Measurements from ENCODE around the gene OR2L8.

DNA sequence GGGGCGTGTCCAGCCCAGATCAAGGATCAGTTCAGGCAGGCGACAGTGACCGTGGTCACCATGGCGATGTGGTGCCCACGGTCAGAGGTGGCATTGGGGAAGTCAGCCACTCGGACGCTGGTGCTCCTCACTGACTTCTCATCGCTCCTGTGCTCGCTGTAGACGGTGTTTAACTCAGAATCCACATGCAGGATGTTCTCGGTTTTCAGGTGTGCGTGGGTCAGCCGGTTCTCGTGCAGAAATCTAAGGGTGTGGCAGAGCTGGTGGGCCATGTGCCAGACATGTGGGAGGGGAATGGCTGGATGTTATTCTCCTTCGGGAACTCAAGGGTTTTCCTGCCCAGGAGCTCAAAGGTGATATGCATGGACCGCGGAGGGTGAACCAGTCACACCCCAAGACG is 12.2 kb upstream of the OR2L8 start:
- TF ChIP-seq, protein P1, sequence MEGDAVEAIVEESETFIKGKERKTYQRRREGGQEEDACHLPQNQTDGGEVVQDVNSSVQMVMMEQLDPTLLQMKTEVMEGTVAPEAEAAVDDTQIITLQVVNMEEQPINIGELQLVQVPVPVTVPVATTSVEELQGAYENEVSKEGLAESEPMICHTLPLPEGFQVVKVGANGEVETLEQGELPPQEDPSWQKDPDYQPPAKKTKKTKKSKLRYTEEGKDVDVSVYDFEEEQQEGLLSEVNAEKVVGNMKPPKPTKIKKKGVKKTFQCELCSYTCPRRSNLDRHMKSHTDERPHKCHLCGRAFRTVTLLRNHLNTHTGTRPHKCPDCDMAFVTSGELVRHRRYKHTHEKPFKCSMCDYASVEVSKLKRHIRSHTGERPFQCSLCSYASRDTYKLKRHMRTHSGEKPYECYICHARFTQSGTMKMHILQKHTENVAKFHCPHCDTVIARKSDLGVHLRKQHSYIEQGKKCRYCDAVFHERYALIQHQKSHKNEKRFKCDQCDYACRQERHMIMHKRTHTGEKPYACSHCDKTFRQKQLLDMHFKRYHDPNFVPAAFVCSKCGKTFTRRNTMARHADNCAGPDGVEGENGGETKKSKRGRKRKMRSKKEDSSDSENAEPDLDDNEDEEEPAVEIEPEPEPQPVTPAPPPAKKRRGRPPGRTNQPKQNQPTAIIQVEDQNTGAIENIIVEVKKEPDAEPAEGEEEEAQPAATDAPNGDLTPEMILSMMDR (conservative IDR thresholded peaks at IDR 0.05 in 1 of 2, IDR thresholded peaks at IDR 0.05 in 1 of 2; ENCODE audit: extremely low read depth in 1 of 2, insufficient read depth in 1 of 2, low read depth in 1 of 2, low read length in 2 of 2), result no peak
- no peak for TF ChIP-seq EZH2 (IDR thresholded peaks at IDR 0.05; ENCODE audit: borderline replicate concordance, low read length)
